NCI-H748 treated with DMSO at 0.1 percent for 48 hours (cell line): ENCODE data around the gene STXBP6.
"Not testable (repeated sequence)": the region's sequence is repeated elsewhere in the genome, so short reads cannot be mapped to it uniquely, and the experiment has no call there.

ENCODE experiments used
- DNase-seq: peaks from one replicate; lab custom pipeline; 2025; lab: John Stamatoyannopoulos, UW

Gene STXBP6

GRCh38 chr14:24828486-24828885 is 221.5 kb downstream of the STXBP6 start:
- no peak for DNase-seq

GRCh38 chr14:24826390-24826789 is 223.6 kb downstream of the STXBP6 start:
- DNase-seq: no peak

GRCh38 chr14:24820616-24821015 is 229.3 kb downstream of the STXBP6 start:
- no peak for DNase-seq

- no peak for DNase-seq
These were observed 231.1 kb downstream of the STXBP6 start for GRCh38 chr14:24818823-24819341.

- no peak for DNase-seq
These were observed 231.7 kb downstream of the STXBP6 start for GRCh38 chr14:24818058-24818822.

GRCh38 chr14:24817212-24818057 is 232.5 kb downstream of the STXBP6 start:
- no peak for DNase-seq

- DNase-seq: no peak
These were observed 233.1 kb downstream of the STXBP6 start for GRCh38 chr14:24816929-24817211.

GRCh38 chr14:24816011-24816928 is 233.7 kb downstream of the STXBP6 start:
- DNase-seq: no peak

GRCh38 chr14:24815543-24815942 is 234.4 kb downstream of the STXBP6 start:
- DNase-seq: no peak

GRCh38 chr14:24814944-24815343 is 235.0 kb downstream of the STXBP6 start:
- no peak for DNase-seq

GRCh38 chr14:24814346-24814745 is 235.6 kb downstream of the STXBP6 start:
- DNase-seq: no peak

GRCh38 chr14:24813819-24814259 is 236.1 kb downstream of the STXBP6 start:
- no peak for DNase-seq

- no peak for DNase-seq
These were observed 236.7 kb downstream of the STXBP6 start for GRCh38 chr14:24813089-24813815.

GRCh38 chr14:24809135-24809534 is 240.8 kb downstream of the STXBP6 start:
- DNase-seq: no peak

- no peak for DNase-seq
These were observed 241.5 kb downstream of the STXBP6 start for GRCh38 chr14:24808412-24808811.

- peak; percentile 71 for DNase-seq
These were observed 243.8 kb downstream of the STXBP6 start for GRCh38 chr14:24806061-24806678.

GRCh38 chr14:24804552-24805212 is 245.3 kb downstream of the STXBP6 start:
- no peak for DNase-seq

GRCh38 chr14:24803933-24804494 is 245.9 kb downstream of the STXBP6 start:
- DNase-seq: no peak

- DNase-seq: not testable (repeated sequence)
These were observed 246.5 kb downstream of the STXBP6 start for GRCh38 chr14:24803426-24803825.

GRCh38 chr14:24802236-24802635 is 247.7 kb downstream of the STXBP6 start:
- DNase-seq: no peak
